Stomach smooth muscle (tissue), 2 donors: ENCODE measurements around the gene LRMDA.

Experiments used
- H3K27ac ChIP-seq: one replicate; pipeline ENCODE4 v1.7.0; 2013; ENCODE audit warnings: mild to moderate bottlenecking, low read length, inconsistent platforms
- H3K27me3 ChIP-seq, 2 donors: one replicate each; pipeline ENCODE4 v1.7.0; 2013; ENCODE audit warnings: low read length in 2 of 2; ENCODE audit not compliant: insufficient read depth in 2 of 2, control insufficient read depth in 1 of 2
- H3K36me3 ChIP-seq, 2 donors: one replicate each; pipeline ENCODE4 v1.7.0; 2013; ENCODE audit warnings: low read length in 2 of 2; ENCODE audit not compliant: control insufficient read depth in 2 of 2, insufficient read depth in 2 of 2
- H3K4me1 ChIP-seq: one replicate; pipeline ENCODE4 v1.7.0; 2013; ENCODE audit warnings: low read length; ENCODE audit not compliant: control insufficient read depth, insufficient read depth
- H3K4me3 ChIP-seq, 2 donors: one replicate each; pipeline ENCODE4 v1.7.0; 2013; ENCODE audit warnings: low read length in 2 of 2
- H3K9ac ChIP-seq, 2 donors: one replicate each; pipeline ENCODE4 v1.7.0; 2013; ENCODE audit warnings: low read length in 2 of 2, mild to moderate bottlenecking in 1 of 2
- H3K9me3 ChIP-seq, 2 donors: one replicate each; pipeline ENCODE4 v1.7.0; 2013; ENCODE audit warnings: low read length in 2 of 2; ENCODE audit not compliant: control insufficient read depth in 2 of 2
- donor health status: healthy.
- donor health status: Pancreatic carcinoma.

The LRMDA gene

DNA sequence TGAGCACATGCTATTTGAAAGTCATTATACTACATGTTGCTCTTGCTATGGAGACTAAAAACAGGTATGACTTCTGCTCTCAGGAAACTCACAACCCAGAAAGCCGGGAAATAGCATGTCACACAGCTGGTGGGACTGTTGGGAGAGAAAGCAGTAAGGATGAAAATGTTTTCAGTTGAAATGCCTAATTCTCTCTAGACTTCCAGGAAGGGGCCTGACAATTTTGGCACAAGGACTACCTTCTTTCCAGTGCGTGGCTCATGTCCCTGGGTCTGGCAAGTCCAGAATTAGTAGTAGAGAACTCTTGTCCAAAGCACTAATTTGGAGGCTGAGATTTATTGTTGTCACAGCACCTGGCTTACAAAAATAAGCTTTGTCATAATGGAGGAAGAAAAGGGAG, 567.6 kb downstream of the LRMDA start:
- H3K36me3 ChIP-seq: no peaks in the 10 kb centered on the region
- H3K27me3 ChIP-seq: peaks cover 0 to 4% of the 10 kb centered on the region in 2 donors
- no peaks in the 10 kb centered on the region for H3K9me3 ChIP-seq
- H3K27ac ChIP-seq: no peak overlapping the region
- no peak overlapping the region for H3K9ac ChIP-seq
- no peaks in the 10 kb centered on the region for H3K4me1 ChIP-seq
- H3K4me3 ChIP-seq: no peak overlapping the region

DNA sequence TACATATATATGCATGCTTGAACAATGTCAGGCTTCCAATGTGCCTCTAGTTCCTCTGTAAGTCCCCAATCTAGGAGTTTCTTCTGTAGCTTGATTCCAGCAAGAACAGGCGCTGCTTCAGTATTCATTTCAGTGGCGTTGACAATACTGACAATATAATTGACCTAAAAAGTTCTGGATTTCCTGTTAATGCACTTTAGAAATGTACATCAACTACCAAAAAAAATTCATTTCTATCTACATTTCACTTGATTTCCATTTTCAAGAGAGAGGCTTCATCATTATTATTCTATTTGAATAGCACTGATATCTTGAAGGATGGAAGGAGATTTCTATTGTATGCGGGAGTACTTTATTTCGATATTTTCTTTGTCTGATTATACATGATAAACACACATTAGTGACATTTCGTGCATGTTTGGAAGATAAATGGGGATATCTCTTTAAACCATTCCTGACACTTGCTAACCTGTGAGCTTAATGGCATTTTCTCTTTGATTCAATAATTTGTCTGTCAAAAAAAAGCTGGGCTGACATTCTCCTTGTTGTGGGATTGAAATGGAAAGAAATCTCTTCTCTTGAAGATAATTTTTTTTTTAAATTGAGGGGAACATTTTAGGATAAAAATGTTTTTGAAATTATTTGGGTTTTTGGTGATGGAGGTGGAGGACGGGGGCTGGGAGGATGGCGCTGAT, 568.2 kb downstream of the LRMDA start:
- Histone ChIP-seq H3K9ac (no peak overlapping the region), H3K36me3 (no peaks in the 10 kb centered on the region), H3K27me3 (peaks cover 0 to 4% of the 10 kb centered on the region in 2 donors), H3K4me3 (no peak overlapping the region), H3K4me1 (no peaks in the 10 kb centered on the region), H3K9me3 (no peaks in the 10 kb centered on the region), H3K27ac (no peak overlapping the region)

DNA sequence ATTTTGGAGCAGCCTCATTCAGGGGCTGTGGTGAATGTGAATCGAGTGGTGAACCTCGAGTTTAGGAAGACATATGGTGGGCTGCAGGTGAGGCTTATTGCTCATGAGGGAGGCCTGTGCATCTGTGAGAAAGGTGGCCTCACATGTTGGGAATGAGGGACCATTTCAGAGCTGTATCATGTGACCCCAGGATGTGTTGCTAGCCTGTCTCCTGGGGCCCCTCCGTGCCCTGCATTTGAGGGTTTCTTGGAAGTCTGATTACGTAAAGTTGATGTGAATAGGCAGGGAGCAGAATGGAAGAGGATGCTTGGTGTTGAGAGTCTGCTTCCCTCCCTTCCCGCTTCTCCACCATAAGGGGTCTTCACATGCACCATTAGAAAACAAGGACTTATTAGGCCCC, 569.1 kb downstream of the LRMDA start:
- Histone ChIP-seq H3K4me1 (no peaks in the 10 kb centered on the region), H3K9me3 (no peaks in the 10 kb centered on the region), H3K27ac (no peak overlapping the region), H3K9ac (no peak overlapping the region), H3K27me3 (peaks cover 0 to 4% of the 10 kb centered on the region in 2 donors), H3K36me3 (no peaks in the 10 kb centered on the region), H3K4me3 (no peak overlapping the region)

DNA sequence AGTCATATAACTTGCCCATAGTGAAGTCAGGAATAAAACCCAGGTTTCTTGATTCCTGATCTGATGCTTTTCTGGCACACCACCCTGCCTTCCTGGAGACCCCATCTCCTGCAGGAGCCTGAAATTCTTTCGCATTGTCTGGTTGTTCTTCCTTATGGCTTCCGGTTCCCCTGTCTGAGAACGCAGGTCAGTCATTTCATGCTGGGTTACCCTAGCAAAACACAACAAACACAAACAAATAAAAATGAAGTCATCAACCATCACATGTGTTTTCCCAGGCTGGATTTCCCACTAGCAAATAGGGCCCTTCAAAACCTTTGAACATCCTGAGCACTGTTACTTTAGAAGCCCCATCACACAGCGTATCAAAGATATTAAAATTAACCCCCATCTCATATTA, 569.6 kb downstream of the LRMDA start:
- Histone ChIP-seq H3K36me3 (no peaks in the 10 kb centered on the region), H3K4me3 (no peak overlapping the region), H3K4me1 (no peaks in the 10 kb centered on the region), H3K27ac (no peak overlapping the region), H3K9me3 (no peaks in the 10 kb centered on the region), H3K9ac (no peak overlapping the region), H3K27me3 (peaks cover 0 to 4% of the 10 kb centered on the region in 2 donors)

DNA sequence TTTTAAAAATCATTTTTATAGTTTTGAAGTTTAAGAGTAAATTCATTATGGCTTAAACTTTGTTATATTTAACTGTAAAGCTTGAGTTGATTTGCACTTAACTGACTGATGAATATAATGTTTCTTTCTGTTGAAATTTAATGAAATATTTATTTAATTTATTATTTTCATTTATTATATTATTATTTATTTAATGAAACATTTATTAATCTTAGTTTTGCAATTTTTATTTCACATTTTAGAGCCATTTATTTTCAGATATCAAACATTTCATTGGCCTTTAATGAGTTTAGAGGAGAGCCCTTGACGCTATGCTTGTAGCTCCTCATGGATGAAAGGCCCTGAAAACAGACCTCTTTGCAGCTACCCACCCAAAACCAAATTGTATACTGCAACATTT, 570.0 kb downstream of the LRMDA start:
- peaks cover 0 to 4% of the 10 kb centered on the region in 2 donors for H3K27me3 ChIP-seq
- H3K4me3 ChIP-seq: no peak overlapping the region
- no peak overlapping the region for H3K27ac ChIP-seq
- H3K36me3 ChIP-seq: no peaks in the 10 kb centered on the region
- no peaks in the 10 kb centered on the region for H3K4me1 ChIP-seq
- no peaks in the 10 kb centered on the region for H3K9me3 ChIP-seq
- no peak overlapping the region for H3K9ac ChIP-seq

DNA sequence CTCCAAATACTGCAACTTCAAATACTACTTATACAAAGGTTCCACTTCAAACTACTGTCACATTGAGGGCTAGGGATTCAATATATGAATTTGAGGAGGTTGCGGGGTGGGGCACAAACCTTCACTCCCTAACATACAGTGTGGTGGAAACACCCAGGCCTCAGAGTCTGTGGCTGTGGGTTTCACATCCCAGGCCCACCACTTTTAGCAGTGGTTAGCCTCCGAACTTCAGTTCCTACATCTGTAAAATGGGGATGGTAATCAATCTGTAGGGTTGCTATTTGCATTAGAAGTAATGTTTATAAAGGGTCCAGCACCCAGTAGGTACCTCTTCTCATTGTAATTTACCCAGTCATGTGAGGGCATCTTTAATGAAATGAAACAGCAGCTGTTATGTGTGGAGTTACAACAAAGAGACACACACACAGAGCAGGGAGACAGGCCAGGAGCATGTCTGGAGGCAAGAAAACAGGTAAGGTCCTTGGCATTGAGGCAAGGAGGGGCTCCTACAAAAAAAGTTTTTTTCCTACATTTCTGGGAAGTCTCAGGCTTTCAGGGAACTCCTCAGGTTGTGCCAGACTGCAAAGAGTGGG, 570.9 kb downstream of the LRMDA start:
- H3K9me3 ChIP-seq: no peaks in the 10 kb centered on the region

DNA sequence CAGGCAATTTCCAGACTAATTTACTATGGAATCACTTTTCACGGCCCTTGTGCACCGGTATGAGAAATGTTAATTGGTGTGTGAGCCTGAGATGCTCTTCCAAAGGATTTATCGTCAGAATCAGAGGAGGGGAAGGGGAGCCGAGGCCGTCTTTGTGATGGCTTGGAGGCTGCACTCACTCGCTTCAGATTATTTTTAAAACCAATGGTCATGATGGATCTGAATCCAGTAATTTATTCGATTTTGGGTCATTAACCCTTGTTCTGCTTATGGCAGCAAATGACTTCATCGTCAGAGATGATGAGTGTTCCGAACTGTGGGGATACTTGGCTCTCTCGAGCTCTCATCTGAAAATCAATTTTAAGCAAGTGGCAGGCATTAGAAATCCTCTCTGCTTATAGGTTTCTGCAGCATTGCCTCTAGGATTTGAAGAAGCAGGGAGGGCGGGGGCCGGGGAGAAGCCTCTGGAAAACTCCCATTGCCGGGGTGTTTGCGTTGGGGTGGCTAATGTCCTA, 576.3 kb downstream of the LRMDA start:
- H3K4me1 ChIP-seq: no peaks in the 10 kb centered on the region
- no peak overlapping the region for H3K27ac ChIP-seq
- no peaks in the 10 kb centered on the region for H3K36me3 ChIP-seq
- H3K27me3 ChIP-seq: no peaks in the 10 kb centered on the region
- H3K4me3 ChIP-seq: no peak overlapping the region
- no peak overlapping the region for H3K9ac ChIP-seq
- no peaks in the 10 kb centered on the region for H3K9me3 ChIP-seq

More for the DNA sequence above, 570.9 kb downstream of the LRMDA start:
- no peak overlapping the region for H3K27ac ChIP-seq
- H3K4me3 ChIP-seq: no peak overlapping the region
- H3K9ac ChIP-seq: no peak overlapping the region
- H3K36me3 ChIP-seq: no peaks in the 10 kb centered on the region
- H3K4me1 ChIP-seq: no peaks in the 10 kb centered on the region
- H3K27me3 ChIP-seq: peaks cover 0 to 4% of the 10 kb centered on the region in 2 donors

DNA sequence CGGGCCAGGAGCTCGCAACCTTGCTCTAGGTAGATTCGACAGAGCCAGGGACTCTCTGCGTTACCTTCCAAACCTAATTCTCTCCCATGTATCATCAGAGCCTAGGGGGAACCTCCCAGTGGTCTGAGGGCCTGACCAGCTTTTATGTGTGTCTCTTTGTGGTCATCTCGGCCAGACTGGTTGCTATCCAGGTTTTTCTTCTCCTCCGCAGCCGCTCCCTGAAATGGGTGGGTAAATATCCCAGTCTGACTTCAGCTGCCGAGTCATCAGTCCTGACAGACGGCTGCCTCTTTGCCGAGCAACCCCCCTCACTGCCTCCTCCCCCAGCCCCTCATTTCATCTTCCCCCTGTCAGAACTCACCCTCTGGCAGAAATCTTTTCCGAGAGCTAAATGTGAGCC, 578.1 kb downstream of the LRMDA start:
- H3K4me1 ChIP-seq: no peaks in the 10 kb centered on the region
- H3K27me3 ChIP-seq: no peaks in the 10 kb centered on the region
- H3K9ac ChIP-seq: no peak overlapping the region
- no peaks in the 10 kb centered on the region for H3K36me3 ChIP-seq
- no peak overlapping the region for H3K27ac ChIP-seq
- H3K4me3 ChIP-seq: no peak overlapping the region
- H3K9me3 ChIP-seq: no peaks in the 10 kb centered on the region

DNA sequence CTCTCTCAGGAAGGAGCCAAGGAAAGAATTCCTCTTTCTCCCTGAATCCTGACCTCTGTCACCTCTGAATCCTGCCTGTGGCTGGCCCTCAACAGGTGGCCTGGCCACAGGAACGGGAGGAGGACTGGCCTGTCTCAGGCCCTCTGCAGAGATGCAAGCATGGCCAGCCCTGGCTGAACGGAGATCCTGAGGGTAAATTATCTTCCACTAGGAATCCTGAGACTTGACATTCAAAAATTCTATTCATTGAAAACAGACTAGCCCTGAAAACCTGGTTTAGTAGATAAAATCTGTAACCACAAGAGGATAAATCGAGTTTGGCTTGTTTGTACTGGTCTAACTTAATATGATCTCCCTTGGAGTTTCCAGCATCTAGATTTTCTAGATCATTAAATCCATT, 579.3 kb downstream of the LRMDA start:
- H3K27me3 ChIP-seq: no peaks in the 10 kb centered on the region
- no peaks in the 10 kb centered on the region for H3K9me3 ChIP-seq
- no peaks in the 10 kb centered on the region for H3K4me1 ChIP-seq
- no peak overlapping the region for H3K27ac ChIP-seq
- H3K36me3 ChIP-seq: no peaks in the 10 kb centered on the region
- no peak overlapping the region for H3K4me3 ChIP-seq
- H3K9ac ChIP-seq: no peak overlapping the region

DNA sequence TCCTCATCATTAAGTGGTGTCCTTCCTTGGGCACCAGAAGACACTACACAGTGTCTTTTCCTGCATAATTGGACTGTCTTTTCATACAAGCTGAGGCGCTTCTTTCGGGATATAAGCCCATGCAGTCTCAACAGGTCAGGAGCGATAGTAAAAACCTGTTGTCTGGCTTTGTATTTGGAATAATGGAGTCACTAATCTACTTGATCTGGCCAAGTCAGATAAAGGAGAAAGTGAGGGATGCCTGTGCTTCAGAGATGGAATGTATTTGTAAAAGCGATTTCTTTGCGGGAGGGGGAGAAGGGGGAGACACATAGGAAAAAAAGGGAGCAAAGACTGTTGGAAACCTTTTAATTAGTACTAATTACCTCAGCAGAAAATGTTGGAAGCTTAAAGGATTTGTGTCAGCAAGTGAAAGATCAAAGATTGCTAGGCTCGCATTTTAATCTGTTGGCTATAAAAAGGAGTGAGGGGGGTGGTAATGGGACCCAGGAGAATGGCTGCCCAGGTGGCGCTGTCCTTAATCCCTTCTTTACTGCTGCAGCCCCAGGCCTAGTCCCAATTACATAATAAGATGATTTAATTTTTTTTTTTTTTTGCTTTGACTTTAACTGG, 581.4 kb downstream of the LRMDA start:
- Histone ChIP-seq H3K4me3 (no peak overlapping the region), H3K27ac (no peak overlapping the region), H3K27me3 (no peaks in the 10 kb centered on the region), H3K9ac (no peak overlapping the region), H3K36me3 (no peaks in the 10 kb centered on the region), H3K4me1 (no peaks in the 10 kb centered on the region), H3K9me3 (no peaks in the 10 kb centered on the region)

DNA sequence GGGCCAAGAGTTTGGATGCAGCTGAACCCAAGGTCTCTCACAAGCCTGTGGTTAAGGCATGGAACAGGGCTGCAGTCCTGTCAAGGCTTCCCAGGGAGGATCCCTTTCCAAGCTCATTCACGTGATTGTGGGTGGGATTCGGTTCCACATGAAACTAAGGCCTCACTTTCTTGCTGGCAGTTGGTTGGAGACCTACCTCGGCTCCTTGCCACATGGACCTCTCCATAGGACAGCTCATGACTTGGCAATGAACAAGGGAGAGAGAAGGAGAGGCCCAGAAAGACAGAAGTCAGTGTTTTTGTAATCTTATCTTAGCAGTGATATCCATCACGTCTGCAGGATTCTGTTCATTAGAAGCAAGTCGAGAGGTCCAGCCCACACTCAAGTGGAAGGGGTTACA, 583.8 kb downstream of the LRMDA start:
- H3K27me3 ChIP-seq: no peaks in the 10 kb centered on the region
- H3K9me3 ChIP-seq: no peaks in the 10 kb centered on the region
- H3K36me3 ChIP-seq: no peaks in the 10 kb centered on the region
- no peak overlapping the region for H3K4me3 ChIP-seq
- H3K27ac ChIP-seq: no peak overlapping the region
- H3K9ac ChIP-seq: no peak overlapping the region
- H3K4me1 ChIP-seq: no peaks in the 10 kb centered on the region
